ENCODE data around the gene MYL2.
"Not testable (repeated sequence)": the region's sequence is repeated elsewhere in the genome, so short reads cannot be mapped to it uniquely, and the experiment has no call there.

Gene MYL2, protein sequence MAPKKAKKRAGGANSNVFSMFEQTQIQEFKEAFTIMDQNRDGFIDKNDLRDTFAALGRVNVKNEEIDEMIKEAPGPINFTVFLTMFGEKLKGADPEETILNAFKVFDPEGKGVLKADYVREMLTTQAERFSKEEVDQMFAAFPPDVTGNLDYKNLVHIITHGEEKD

DNA sequence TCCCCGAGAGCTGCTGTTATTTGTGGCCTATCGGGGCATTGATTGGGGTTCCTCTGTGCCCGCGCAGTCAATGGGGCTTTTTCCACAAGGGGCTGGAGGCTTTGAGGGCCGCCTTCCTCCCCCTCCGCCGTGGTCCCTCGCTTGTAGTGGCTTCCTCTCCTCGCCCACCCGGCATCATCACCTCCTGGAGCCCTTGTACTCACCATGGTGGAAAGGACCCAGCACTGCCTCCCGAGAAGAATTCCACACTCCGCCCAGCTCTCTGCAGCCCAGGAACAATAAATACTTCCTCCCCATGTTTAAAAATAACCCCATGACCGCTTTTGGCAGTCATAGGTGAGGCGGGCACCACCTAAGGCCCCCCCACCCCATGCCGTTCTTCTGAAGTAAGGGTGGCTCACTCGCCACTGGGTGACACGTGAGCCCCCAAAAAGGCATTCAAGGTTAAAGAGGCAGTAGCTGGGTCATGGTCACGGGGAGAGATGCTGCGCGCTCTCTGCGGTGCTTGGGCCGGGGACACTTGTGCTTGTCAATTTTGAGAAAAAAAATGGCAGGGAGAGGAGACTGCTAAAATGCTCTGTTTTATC is at the start of gene MYL2:
Gene MYL2 (minus strand): TSS at position 256 of the 587 bp plus-strand sequence. CDS start 50 bp downstream, at position 206.
- FAIRE-seq (no peak), DNase-seq (ENCODE audit: insufficient read length, low spot score) (no peak)

GRCh38 chr12:110966081-110966760 is 45.8 kb upstream of the MYL2 start:
- no peak for DNase-seq (ENCODE audit: insufficient read length, low spot score)

DNA sequence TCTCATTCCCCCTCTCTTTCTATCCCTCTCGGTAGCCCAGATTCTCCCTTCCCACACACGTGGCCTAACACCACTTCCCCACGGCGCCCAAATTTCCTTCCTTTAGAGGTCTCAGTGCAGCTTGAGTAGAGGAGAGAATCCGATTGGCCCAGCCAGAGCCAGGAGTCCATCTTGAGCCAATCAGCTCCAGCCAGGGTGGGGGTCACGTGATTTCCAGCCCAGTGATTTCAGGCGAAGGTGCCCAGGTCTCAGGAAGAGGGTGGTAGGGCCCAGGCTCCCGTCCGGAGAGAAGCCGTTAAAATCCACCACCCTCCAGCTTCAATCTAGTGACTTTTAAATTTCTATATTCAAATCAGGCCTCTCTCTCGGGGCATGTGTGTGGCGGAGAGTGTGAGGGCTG is 45.2 kb upstream of the MYL2 start:
- FAIRE-seq (no peak), DNase-seq (ENCODE audit: insufficient read length, low spot score) (no peak)

More at GRCh38 chr12:110966081-110966760, 45.8 kb upstream of the MYL2 start:
- no peak for FAIRE-seq

DNA sequence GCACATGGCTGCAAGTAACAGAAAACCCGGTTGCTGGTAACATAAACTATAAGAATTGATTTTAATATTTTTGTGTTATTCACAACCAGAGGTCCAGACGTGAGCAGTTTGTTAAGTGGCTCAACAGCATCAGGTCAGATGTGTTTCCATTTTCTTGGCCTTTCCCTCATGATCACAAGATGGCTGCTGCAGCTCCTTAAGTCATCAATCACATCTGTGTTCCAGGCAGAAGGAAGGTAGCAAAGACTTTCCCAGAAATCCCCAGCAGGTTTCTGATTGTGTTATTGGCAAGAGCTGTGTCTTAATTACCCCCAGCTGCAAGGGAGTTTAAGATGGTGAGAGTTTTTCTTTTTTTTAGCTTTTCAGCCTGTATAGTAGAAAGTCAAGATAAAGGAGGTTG is 40.4 kb upstream of the MYL2 start:
- DNase-seq (ENCODE audit: insufficient read length, low spot score) (no peak), FAIRE-seq (no peak)

DNA sequence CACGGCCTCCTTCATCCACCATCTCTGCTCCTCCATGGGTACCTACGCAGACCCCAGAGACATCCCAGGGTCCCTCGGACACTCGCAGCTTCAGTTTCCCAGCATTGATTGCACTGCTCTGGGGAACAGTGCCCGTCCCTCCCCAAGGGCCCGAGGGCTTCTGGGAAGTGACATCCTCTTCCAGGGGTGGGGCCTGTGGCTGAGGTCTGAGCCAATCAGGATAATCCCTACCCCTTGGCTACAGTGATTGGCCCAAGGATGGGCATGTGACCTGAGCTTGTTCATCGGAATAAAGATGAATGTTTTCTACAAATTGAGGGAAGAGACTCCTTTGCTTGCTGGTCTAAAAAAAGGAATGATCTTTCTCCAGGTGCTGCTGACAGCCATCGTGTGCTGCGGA is 37.3 kb upstream of the MYL2 start:
- FAIRE-seq (no peak), DNase-seq (ENCODE audit: insufficient read length, low spot score) (no peak)

DNA sequence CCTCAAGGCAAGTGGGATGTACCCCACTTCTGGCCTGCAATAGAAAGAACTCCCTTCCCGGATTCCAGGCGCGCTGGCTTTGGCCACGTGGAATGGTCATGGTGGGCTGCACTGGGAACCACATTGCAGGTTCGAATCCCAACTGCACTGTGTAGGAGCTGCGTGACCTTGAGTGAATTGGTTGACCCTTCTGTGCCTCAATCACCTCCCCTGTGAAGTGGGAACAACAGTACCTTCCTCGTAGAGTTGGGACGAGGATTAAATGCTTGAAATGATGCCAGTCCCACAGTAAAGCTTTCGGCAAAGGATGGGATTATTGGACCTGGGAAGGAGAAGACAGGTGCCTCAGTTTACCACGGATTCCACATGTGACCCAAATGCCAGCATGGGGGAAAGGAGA is 36.8 kb upstream of the MYL2 start:
- no peak for FAIRE-seq
- no peak for DNase-seq (ENCODE audit: insufficient read length, low spot score)

DNA sequence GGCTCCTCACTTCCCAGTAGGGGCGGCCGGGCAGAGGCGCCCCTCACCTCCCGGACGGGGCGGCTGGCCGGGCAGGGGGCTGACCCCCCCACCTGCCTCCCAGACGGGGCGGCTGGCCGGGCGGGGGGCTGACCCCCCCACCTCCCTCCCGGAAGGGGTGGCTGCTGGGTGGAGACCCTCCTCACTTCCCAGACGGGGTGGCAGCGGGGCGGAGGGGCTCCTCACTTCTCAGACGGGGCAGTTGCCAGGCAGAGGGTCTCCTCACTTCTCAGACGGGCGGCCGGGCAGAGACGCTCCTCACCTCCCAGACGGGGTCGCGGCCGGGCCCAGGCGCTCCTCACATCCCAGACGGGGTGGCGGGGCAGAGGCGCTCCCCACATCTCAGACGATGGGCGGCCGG is 30.5 kb upstream of the MYL2 start:
- FAIRE-seq; DNase-seq (ENCODE audit: insufficient read length, low spot score): not testable (repeated sequence)

DNA sequence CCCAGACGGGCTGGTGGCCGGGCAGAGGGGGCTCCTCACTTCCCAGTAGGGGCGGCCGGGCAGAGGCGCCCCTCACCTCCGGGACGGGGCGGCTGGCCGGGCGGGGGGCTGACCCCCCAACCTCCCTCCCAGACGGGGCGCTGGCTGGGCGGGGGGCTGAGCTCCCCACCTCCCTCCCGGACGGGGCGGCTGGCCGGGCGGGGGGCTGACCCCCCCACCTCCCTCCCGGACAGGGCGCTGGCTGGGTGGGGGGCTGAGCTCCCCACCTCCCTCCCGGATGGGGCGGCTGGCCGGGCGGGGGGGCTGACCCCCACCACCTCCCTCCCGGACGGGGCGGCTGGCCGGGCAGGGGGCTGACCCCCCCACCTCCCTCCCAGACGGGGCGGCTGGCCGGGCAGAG is 30.1 kb upstream of the MYL2 start:
- FAIRE-seq; DNase-seq (ENCODE audit: insufficient read length, low spot score): not testable (repeated sequence)

DNA sequence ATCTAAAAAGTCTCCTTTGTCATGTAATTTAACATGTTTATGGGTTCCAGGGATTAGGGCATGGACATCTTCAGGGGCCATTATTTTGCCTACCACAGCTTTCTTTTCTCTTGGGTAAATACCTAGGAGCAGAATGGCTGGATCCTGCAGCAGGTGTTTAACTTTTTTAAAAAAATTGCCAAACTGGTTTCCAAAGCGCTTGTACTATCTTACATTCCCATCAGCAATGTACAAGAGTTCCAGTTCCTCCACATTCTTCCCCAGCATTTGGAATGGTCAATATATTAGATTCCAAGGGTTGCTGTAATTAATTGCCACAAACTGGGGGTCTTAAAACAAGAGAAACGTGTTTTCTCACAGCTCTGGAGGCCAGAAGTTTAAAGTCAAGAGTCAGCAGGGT is 27.7 kb upstream of the MYL2 start:
- DNase-seq (ENCODE audit: insufficient read length, low spot score) (no peak), FAIRE-seq (no peak)

DNA sequence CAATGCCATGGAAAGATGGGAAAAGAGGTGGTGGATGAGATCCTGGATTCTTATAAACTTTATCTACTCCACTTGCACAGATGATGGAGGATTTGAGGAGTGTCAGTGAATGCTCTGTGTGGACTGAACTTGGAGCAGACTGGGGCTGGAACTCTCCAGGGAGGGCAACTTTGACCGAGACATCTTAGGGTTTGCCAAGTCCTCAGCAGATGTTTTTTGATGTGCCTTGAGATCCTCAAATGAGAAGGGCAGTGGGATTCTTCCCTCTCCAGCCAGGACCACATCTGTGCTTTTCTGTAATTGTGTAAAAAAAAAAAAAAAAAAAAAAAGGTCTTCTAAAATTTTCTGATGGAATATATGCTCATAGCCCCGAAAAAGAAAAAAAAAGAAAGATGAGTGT is 23.0 kb upstream of the MYL2 start:
- no peak for DNase-seq (ENCODE audit: insufficient read length, low spot score)
- FAIRE-seq = no peak

GRCh38 chr12:110941391-110941790 is 21.0 kb upstream of the MYL2 start:
- no peak for DNase-seq (ENCODE audit: insufficient read length, low spot score)
- no peak for FAIRE-seq

DNA sequence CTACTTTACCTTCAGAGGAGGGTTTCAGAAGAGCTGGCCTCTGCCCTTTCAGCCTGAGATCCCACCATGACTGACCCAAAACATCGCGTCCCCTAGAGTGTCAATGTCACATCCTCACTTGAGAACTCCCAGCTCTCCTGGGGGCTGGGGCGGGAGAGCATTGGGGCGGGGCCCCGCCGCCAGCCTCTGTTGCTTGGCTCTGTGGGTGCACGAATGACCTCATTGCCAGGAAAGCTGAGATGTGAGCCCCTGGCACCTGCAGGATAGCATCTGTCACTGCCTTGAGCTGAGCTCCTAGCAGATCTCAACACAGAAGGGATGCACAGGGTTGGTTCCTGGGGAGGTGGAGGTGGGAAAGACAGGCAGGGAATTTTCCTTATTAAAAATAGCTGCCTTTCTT is 20.6 kb upstream of the MYL2 start:
- no peak for FAIRE-seq
- DNase-seq (ENCODE audit: insufficient read length, low spot score) = no peak

- no peak for DNase-seq (ENCODE audit: insufficient read length, low spot score)
- FAIRE-seq = no peak
Measured at GRCh38 chr12:110940296-110940695, 19.9 kb upstream of the MYL2 start.

GRCh38 chr12:110937104-110937641 is 16.8 kb upstream of the MYL2 start:
- FAIRE-seq = no peak
- peak; percentile 67 for DNase-seq (ENCODE audit: insufficient read length, low spot score)

DNA sequence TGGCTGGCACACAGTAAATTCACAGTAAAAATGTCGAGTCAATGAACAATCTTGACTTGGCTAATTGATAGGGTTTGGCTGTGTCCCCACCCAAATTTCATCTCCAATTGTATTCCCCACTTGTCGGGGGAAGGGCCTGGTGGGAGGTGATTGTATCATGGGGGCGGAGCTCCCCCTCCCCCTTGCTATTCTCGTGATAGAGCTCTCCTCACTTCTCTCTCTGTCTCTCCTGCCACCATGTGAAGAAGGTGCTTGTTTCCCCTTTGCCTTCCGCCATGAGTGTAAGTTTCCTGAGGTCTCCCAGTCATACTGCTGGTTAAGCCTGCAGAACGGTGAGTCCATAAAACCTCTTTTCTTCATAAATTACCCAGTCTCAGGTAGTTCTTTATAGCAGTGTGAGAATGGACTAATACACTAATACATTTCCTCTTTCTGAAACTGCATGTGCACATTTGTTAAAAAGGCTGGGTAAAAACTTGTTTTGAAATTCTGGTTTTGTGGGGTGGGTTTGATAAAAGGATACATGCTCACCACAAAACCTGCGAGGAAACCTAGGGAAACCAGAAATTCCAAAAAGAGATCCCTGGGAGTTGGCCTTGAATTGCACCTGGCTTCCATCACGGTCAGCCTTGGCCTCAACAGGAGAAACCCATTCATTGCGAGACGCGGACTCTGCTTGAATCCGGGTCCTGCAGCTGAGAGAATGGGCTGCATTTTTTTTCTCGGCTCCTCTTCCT is 16.2 kb upstream of the MYL2 start:
- DNase-seq (ENCODE audit: insufficient read length, low spot score) (no peak), FAIRE-seq (no peak)

GRCh38 chr12:110935588-110935987 is 15.2 kb upstream of the MYL2 start:
- DNase-seq (ENCODE audit: insufficient read length, low spot score) (no peak), FAIRE-seq (no peak)

- FAIRE-seq = no peak
Measured at GRCh38 chr12:110934093-110934852, 13.9 kb upstream of the MYL2 start.

DNA sequence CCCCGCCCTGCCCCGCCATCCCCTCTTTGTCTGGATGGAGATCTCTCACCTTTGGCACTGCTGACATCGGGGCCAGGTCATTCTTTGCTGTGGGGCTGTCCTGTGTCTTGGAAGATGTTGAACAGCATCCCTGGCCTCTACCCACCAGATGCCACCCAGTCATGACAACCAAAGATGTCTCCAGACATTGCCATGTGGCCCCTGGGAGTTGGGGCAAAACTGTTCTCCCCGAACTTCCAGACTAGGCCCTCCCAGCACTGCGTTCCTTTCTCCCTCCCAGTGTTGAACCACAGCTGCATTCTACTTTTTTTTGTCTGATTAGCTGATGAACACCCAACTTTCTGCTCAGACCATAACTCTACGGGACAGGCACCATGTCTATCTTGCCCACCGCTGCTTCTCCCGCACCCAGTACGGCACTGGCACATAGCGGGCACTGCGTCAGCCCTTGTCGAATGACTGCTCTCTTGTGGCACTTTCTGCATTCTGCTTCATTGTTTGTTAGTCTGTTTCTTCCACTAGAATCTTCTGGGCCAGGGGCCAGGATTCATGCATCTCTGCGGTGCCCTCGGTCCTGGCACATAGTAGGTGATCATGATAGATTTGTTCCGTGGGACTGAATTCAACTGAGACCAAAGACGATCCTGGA is 13.1 kb upstream of the MYL2 start:
- DNase-seq (ENCODE audit: insufficient read length, low spot score) (no peak), FAIRE-seq (no peak)

More at GRCh38 chr12:110934093-110934852, 13.9 kb upstream of the MYL2 start:
- no peak for DNase-seq (ENCODE audit: insufficient read length, low spot score)

DNA sequence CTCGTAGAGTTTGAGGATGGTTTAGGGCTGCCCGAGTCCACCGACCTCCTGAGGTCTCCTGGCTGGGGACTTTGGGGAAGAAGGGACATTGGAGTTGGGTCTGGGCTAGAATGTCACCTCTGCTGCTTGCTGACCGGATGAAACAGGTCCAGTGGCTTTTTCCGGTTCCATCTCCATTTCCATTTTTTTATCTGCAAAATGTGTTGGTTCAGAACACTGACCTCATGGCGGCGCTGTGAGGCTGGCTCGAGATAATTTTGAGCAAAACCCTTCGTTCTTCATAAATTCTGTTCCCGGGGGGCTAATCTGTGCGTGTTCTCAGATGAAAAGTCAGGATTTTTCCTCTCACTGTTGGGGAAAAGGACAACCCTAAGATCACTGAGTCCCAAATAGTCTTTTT is 11.7 kb upstream of the MYL2 start:
- no peak for FAIRE-seq
- no peak for DNase-seq (ENCODE audit: insufficient read length, low spot score)

GRCh38 chr12:110931315-110931728 is 10.9 kb upstream of the MYL2 start:
- DNase-seq (ENCODE audit: insufficient read length, low spot score) (no peak), FAIRE-seq (no peak)
